Ovary (tissue), 3 donors: Measurements from ENCODE around the gene HNRNPDL.

ENCODE experiments used
- CTCF ChIP-seq, 3 donors: fragments of 450-650 bp in 2 of 3; fragments of 200-600 bp in 1 of 3; IDR thresholded peaks; one replicate each; pipeline versions ENCODE4 v1.5.1 to v1.8.0; 2016 to 2022; ENCODE audit warnings: antibody characterized with exemption in 3 of 3, mild to moderate bottlenecking in 1 of 3
- EP300 ChIP-seq: sonication (generic); formaldehyde crosslinking; IDR thresholded peaks from one replicate; pipeline ENCODE4 v1.6.1; 2017; ENCODE audit warnings: antibody characterized with exemption
- donor health status: DM: no; HTN: no; CAD: no.

- TF ChIP-seq CTCF (IDR thresholded peaks at IDR 0.05) (no peak), EP300 (no peak)
These were observed 37.2 kb upstream of the HNRNPDL start for GRCh38 chr4:82467471-82467870.
